IMR-90 (cell line): ENCODE measurements around the gene SLC18B1. TPM values are rescaled to one million over a fixed set of nuclear protein-coding genes. Genes with fewer than 3 reads are reported as not detected.

Experiments used
- ATAC-seq: fragments of 200-7000 bp; cut with Tn5 transposase; 2 replicates; pipeline ENCODE4 v1.9.1; 2020; ENCODE audit warnings: low read depth, mild to moderate bottlenecking, moderate library complexity
- BruUV-seq: library from RNA; stranded (reverse); fragments of 400-500 nt; replicated peaks from 2 replicates; lab custom pipeline; 2021; lab: Mats Ljungman, UMichigan
- CTCF ChIA-PET: fragments of 300-600 bp; formaldehyde crosslinking; extraction: SDS; loops from one replicate; lab custom pipeline; 2021; ENCODE audit warnings: antibody characterized with exemption; lab: Yijun Ruan, JAX
- POLR2A ChIA-PET: fragments of 300-600 bp; sonication (Branson Sonifier 250); formaldehyde crosslinking; loops from one replicate; lab custom pipeline; 2022; ENCODE audit warnings: antibody characterized with exemption; ENCODE audit not compliant: unreplicated experiment; lab: Charles Lee
- DNase-seq: peaks from one replicate; pipeline ENCODE4 v3.0.0; 2013
- H2AFZ ChIP-seq: replicated peaks from 2 replicates; pipeline ENCODE3; 2013; ENCODE audit warnings: low read length, mild to moderate bottlenecking; ENCODE audit not compliant: poor library complexity
- H2AK5ac ChIP-seq: 2 replicates; pipeline ENCODE4 v1.6.1; 2013; ENCODE audit warnings: low read depth, low read length, inconsistent platforms
- H2AK9ac ChIP-seq: replicated peaks from 2 replicates; pipeline ENCODE3; 2013; ENCODE audit warnings: mild to moderate bottlenecking, low read depth, low read length, moderate library complexity; ENCODE audit not compliant: poor library complexity
- H2BK120ac ChIP-seq: 2 replicates; pipeline ENCODE4 v1.6.1; 2013; ENCODE audit warnings: low read depth, low read length, inconsistent platforms
- H2BK15ac ChIP-seq: 3 replicates; pipeline ENCODE4 v1.6.1; 2013; ENCODE audit warnings: low read depth, low read length, inconsistent platforms
- H2BK20ac ChIP-seq: 2 replicates; pipeline ENCODE4 v1.6.1; 2013; ENCODE audit warnings: low read depth, mild to moderate bottlenecking, inconsistent platforms, low read length, moderate library complexity
- H2BK5ac ChIP-seq: 2 replicates; pipeline ENCODE4 v1.6.1; 2013; ENCODE audit warnings: mild to moderate bottlenecking, low read depth, low read length, inconsistent platforms; ENCODE audit not compliant: poor library complexity, severe bottlenecking
- H3K14ac ChIP-seq: replicated peaks from 2 replicates; pipeline ENCODE4 v1.6.1; 2013; ENCODE audit warnings: low read depth, low read length, inconsistent platforms
- H3K18ac ChIP-seq: 2 replicates; pipeline ENCODE4 v1.6.1; 2013; ENCODE audit warnings: low read depth, low read length, control low read depth
- H3K23ac ChIP-seq: 2 replicates; pipeline ENCODE4 v1.6.1; 2013; ENCODE audit warnings: low read depth, low read length, inconsistent platforms
- H3K27ac ChIP-seq: 2 replicates; pipeline ENCODE4 v1.5.1; 2013; ENCODE audit warnings: mild to moderate bottlenecking, control low read depth, low read length; ENCODE audit not compliant: insufficient read depth
- H3K27me3 ChIP-seq: 2 replicates; pipeline ENCODE4 v1.6.1; 2013; ENCODE audit warnings: low read length; ENCODE audit not compliant: control insufficient read depth, insufficient read depth
- H3K36me3 ChIP-seq: 2 replicates; pipeline ENCODE4 v1.6.1; 2013; ENCODE audit warnings: low read length, mixed read lengths; ENCODE audit not compliant: control insufficient read depth, insufficient read depth
- H3K4ac ChIP-seq: 2 replicates; pipeline ENCODE4 v1.6.1; 2013; ENCODE audit warnings: low read depth, low read length, inconsistent platforms
- H3K4me1 ChIP-seq: 2 replicates; pipeline ENCODE4 v1.6.1; 2013; ENCODE audit warnings: low read length, mixed read lengths; ENCODE audit not compliant: control insufficient read depth, insufficient read depth
- H3K4me2 ChIP-seq: 2 replicates; pipeline ENCODE4 v1.6.1; 2013; ENCODE audit warnings: low read depth, mild to moderate bottlenecking, control low read depth, low read length, moderate library complexity
- H3K4me3 ChIP-seq: 2 replicates; pipeline ENCODE4 v1.5.1; 2013; ENCODE audit warnings: low read depth, mild to moderate bottlenecking, control low read depth, low read length, moderate library complexity; ENCODE audit not compliant: insufficient read depth
- H3K56ac ChIP-seq: 2 replicates; pipeline ENCODE4 v1.6.1; 2013; ENCODE audit warnings: low read length, inconsistent platforms; ENCODE audit not compliant: insufficient read depth; ENCODE audit errors: extremely low read depth
- H3K79me1 ChIP-seq, 2 experiments: 2 replicates each; pipeline ENCODE4 v1.6.1; 2013; ENCODE audit warnings: low read length in 2 of 2, inconsistent platforms in 1 of 2, low read depth in 1 of 2
- H3K9ac ChIP-seq: 2 replicates; pipeline ENCODE4 v1.6.1; 2013; ENCODE audit warnings: low read depth, low read length, control low read depth
- H3K9me1 ChIP-seq: 2 replicates; pipeline ENCODE4 v1.6.1; 2013; ENCODE audit warnings: low read length, inconsistent platforms; ENCODE audit not compliant: insufficient read depth
- H3K9me3 ChIP-seq: 2 replicates; pipeline ENCODE4 v1.6.1; 2013; ENCODE audit warnings: low read length; ENCODE audit not compliant: control insufficient read depth, insufficient read depth
- H4K20me1 ChIP-seq: 2 replicates; pipeline ENCODE4 v1.6.1; 2013; ENCODE audit warnings: low read length, inconsistent platforms; ENCODE audit not compliant: insufficient read depth
- H4K5ac ChIP-seq: 2 replicates; pipeline ENCODE4 v1.6.1; 2013; ENCODE audit warnings: mild to moderate bottlenecking, low read depth, low read length, control low read depth
- H4K8ac ChIP-seq, 2 experiments: 2 replicates each; pipeline ENCODE4 v1.6.1; 2013; ENCODE audit warnings: low read depth in 2 of 2, low read length in 2 of 2, control low read depth in 1 of 2, inconsistent platforms in 1 of 2
- H4K91ac ChIP-seq: 2 replicates; pipeline ENCODE4 v1.6.1; 2013; ENCODE audit warnings: low read depth, low read length, inconsistent platforms; ENCODE audit not compliant: insufficient read depth
- MAZ ChIP-seq: IDR thresholded peaks from 2 replicates; pipeline ENCODE4 v1.6.1; 2012; ENCODE audit warnings: low read depth, mild to moderate bottlenecking, low read length, improper control_type of control experiment, moderate library complexity, borderline replicate concordance
- MXI1 ChIP-seq: IDR thresholded peaks from 2 replicates; pipeline ENCODE4 v1.6.1; 2012; ENCODE audit warnings: low read depth, mild to moderate bottlenecking, low read length, moderate library complexity, borderline replicate concordance
- POLR2A ChIP-seq: IDR thresholded peaks from 2 replicates; pipeline ENCODE4 v1.6.1; 2012; ENCODE audit warnings: mild to moderate bottlenecking, low read depth, low read length
- RFX5 ChIP-seq: IDR thresholded peaks from 2 replicates; pipeline ENCODE4 v1.8.0; 2012; ENCODE audit warnings: low read depth, mild to moderate bottlenecking, low read length, moderate library complexity
- WGBS, 2 experiments: methylation state at CpG; one replicate each; pipeline versions ENCODE4 v1.1.5 to v1.1.7; 2013; ENCODE audit warnings: missing lambda C conversion rate in 2 of 2; ENCODE audit not compliant: insufficient read length in 1 of 2; ENCODE audit errors: extremely low coverage in 2 of 2; 5-methylcytosine and 5-hydroxymethylcytosine counted together
- dilution Hi-C: fragments of 300-500 bp; cut with HindIII; formaldehyde crosslinking; loops from one replicate; pipeline ENCODE4 v1.14.3; 2018; ENCODE audit warnings: low sequenced_read_pairs; ENCODE audit not compliant: unreplicated experiment
- in situ Hi-C: fragments of 300-500 bp; cut with MboI; formaldehyde crosslinking; loops from 3 replicates; pipeline ENCODE4 v1.14.3; 2019; ENCODE audit warnings: low sequenced_read_pairs, inconsistent platforms, mixed read lengths
- intact Hi-C: fragments of 100-400 bp; cut with micrococcal nuclease; formaldehyde crosslinking; loops from 2 replicates; pipeline ENCODE4 v1.10.0; 2022
- polyA plus RNA-seq, 3 experiments: library from polyadenylated mRNA; depleted of rRNA; stranded (reverse); fragments of >200 nt; gene quantifications; 2 replicates each; pipeline ENCODE4 v1.2.3, GENCODE V29; 2012; ENCODE audit warnings: low replicate concordance in 1 of 3
- total RNA-seq: library from RNA; depleted of rRNA; stranded (reverse); fragments of >200 nt; gene quantifications from 2 replicates; pipeline ENCODE4 v1.2.3, GENCODE V29; 2012
- TF ChIP-seq, protein P1 (sequence below): conservative IDR thresholded peaks from 2 replicates; pipeline ENCODE4 v1.5.1; 2012; ENCODE audit warnings: mild to moderate bottlenecking, low read depth, low read length, improper control_type of control experiment
- TF ChIP-seq, protein P2 (sequence below): fragments of 150-350 bp; IDR thresholded peaks from 2 replicates; pipeline ENCODE4 v1.6.1; 2016; ENCODE audit warnings: low read depth, mild to moderate bottlenecking, low read length, moderate library complexity, borderline replicate concordance
- TF ChIP-seq, protein P3 (sequence below): fragments of 150-350 bp; IDR thresholded peaks from 2 replicates; pipeline ENCODE4 v1.6.1; 2017; ENCODE audit warnings: mild to moderate bottlenecking, antibody characterized with exemption, low read length, low read depth

Gene SLC18B1
- total and polyA plus RNA-seq, 2 of the 4 experiments (the other 2 are of a cell fraction), result 2.4 to 2.5 TPM

DNA sequence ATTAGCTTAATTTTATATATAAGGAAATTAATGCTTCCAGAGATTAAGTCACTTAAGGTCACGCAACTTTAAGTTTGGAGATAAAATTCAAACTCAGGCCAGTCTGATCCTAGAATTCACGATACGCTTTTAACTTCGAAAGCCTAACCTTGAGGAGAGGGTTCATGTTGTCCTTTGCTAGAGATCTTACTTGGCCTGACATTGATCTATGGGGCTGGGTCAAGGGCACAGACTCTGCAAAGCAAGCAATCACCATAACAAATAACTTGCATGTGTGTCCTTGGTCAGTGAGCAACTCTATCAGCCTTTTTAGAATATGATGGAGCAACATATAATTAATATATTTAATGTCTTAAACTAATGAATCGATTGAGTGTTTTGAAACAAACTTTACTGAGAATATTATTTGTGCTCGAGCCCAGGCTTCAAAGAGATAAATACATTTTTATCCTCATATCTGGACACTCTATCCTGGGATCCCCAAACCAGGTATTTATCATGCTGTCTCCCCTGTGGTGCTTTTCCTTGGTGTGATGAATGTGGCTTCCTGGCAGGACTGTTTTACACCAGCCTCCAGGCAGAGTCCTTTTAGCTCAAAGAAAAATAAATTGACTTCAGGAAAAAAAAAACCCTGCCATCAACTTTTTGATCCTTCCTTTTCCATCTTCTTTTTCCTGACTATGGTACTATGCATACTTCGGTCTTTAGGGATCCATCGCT lies 45.0 kb upstream of the SLC18B1 start:
- no peak overlapping the region for H3K4ac ChIP-seq
- no peaks in the 10 kb centered on the region; the same call in 1 of the 2 replicates for H3K4me1 ChIP-seq
- no peak overlapping the region for H2AK9ac ChIP-seq
- intact Hi-C loops (no loop called here), in situ Hi-C loops (no loop called here), dilution Hi-C loops (no loop called here)
- no peak overlapping the region for H3K14ac ChIP-seq
- no peak overlapping the region for H2AK5ac ChIP-seq
- no peak overlapping the region for H2AFZ ChIP-seq
- no peak overlapping the region for H2BK15ac ChIP-seq
- H2BK120ac ChIP-seq, result no peak overlapping the region
- ChIA-PET CTCF (no interaction called here), POLR2A (no interaction called here)
- H3K4me2 ChIP-seq, result no peak overlapping the region
- no peak overlapping the region for H2BK20ac ChIP-seq
- TF ChIP-seq, protein P1, sequence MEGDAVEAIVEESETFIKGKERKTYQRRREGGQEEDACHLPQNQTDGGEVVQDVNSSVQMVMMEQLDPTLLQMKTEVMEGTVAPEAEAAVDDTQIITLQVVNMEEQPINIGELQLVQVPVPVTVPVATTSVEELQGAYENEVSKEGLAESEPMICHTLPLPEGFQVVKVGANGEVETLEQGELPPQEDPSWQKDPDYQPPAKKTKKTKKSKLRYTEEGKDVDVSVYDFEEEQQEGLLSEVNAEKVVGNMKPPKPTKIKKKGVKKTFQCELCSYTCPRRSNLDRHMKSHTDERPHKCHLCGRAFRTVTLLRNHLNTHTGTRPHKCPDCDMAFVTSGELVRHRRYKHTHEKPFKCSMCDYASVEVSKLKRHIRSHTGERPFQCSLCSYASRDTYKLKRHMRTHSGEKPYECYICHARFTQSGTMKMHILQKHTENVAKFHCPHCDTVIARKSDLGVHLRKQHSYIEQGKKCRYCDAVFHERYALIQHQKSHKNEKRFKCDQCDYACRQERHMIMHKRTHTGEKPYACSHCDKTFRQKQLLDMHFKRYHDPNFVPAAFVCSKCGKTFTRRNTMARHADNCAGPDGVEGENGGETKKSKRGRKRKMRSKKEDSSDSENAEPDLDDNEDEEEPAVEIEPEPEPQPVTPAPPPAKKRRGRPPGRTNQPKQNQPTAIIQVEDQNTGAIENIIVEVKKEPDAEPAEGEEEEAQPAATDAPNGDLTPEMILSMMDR, result no peak
- TF ChIP-seq, protein P2, sequence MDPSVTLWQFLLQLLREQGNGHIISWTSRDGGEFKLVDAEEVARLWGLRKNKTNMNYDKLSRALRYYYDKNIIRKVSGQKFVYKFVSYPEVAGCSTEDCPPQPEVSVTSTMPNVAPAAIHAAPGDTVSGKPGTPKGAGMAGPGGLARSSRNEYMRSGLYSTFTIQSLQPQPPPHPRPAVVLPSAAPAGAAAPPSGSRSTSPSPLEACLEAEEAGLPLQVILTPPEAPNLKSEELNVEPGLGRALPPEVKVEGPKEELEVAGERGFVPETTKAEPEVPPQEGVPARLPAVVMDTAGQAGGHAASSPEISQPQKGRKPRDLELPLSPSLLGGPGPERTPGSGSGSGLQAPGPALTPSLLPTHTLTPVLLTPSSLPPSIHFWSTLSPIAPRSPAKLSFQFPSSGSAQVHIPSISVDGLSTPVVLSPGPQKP, result no peak
- TF ChIP-seq RFX5, result no peak
- TF ChIP-seq MAZ, result no peak
- TF ChIP-seq MXI1, result no peak
- no peak for TF ChIP-seq POLR2A
- TF ChIP-seq, protein P3, sequence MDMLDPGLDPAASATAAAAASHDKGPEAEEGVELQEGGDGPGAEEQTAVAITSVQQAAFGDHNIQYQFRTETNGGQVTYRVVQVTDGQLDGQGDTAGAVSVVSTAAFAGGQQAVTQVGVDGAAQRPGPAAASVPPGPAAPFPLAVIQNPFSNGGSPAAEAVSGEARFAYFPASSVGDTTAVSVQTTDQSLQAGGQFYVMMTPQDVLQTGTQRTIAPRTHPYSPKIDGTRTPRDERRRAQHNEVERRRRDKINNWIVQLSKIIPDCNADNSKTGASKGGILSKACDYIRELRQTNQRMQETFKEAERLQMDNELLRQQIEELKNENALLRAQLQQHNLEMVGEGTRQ, result no peak
- H4K8ac ChIP-seq, result no peak overlapping the region
- no peak for DNase-seq
- WGBS, 2 experiments, result no CpG with 5 or more reads among the region's 8 CpGs
- no peak overlapping the region for H2BK5ac ChIP-seq
- no peaks in the 10 kb centered on the region; the same call in 1 of the 2 replicates for H3K9me1 ChIP-seq
- H4K91ac ChIP-seq, result no peak overlapping the region
- H3K23ac ChIP-seq, result no peak overlapping the region
- no peaks in the 10 kb centered on the region for H3K79me1 ChIP-seq
- ATAC-seq, result no peak
- no peak overlapping the region for H4K5ac ChIP-seq
- H3K4me3 ChIP-seq, result no peak overlapping the region
- no peaks in the 10 kb centered on the region for H3K27me3 ChIP-seq
- no peak overlapping the region for H3K18ac ChIP-seq
- H3K9me3 ChIP-seq, result no peaks in the 10 kb centered on the region
- no TSS peak for BruUV-seq
- H3K27ac ChIP-seq, result no peak overlapping the region
- no peaks in the 10 kb centered on the region for H4K20me1 ChIP-seq
- no peaks in the 10 kb centered on the region for H3K36me3 ChIP-seq
- H3K9ac ChIP-seq, result no peak overlapping the region
- no peak overlapping the region for H3K56ac ChIP-seq
